Measurements from ENCODE around the gene CLCNKA. TPM values are rescaled to one million over a fixed set of nuclear protein-coding genes. Genes with fewer than 3 reads are reported as not detected.

CLCNKA gene
- total RNA-seq, 4 donors from 2014 or later = 2.9 TPM; not detected in 3

- H3K36me3 ChIP-seq = no peaks in the 10 kb centered on the region
- H3K4me3 ChIP-seq = no peak overlapping the region
- intact Hi-C loops (cut with DNase I; ENCODE audit: low total_unique reads) = no loop called here
- H3K4me1 ChIP-seq = no peaks in the 10 kb centered on the region
- no peak overlapping the region for H3K27ac ChIP-seq
- no peaks in the 10 kb centered on the region for H3K9me3 ChIP-seq
- peak; percentile 56 to 61 for DNase-seq
- H3K27me3 ChIP-seq = no peaks in the 10 kb centered on the region
- TF ChIP-seq CTCF (IDR thresholded peaks at IDR 0.05) (peak; percentile 74 to 86 (median 81)), POLR2A (IDR thresholded peaks at IDR 0.05) (no peak)
Observed at GRCh38 chr1:16082283-16083038, 60.6 kb downstream of the CLCNKA start.

GRCh38 chr1:16083486-16083885, 61.6 kb downstream of the CLCNKA start:
- no peaks in the 10 kb centered on the region for H3K9me3 ChIP-seq
- H3K36me3 ChIP-seq = no peaks in the 10 kb centered on the region
- H3K4me3 ChIP-seq = no peak overlapping the region
- DNase-seq = no peak
- intact Hi-C loops (cut with DNase I; ENCODE audit: low total_unique reads) = no loop called here
- H3K27ac ChIP-seq = no peak overlapping the region
- no peaks in the 10 kb centered on the region for H3K27me3 ChIP-seq
- TF ChIP-seq CTCF (IDR thresholded peaks at IDR 0.05) (no peak), POLR2A (IDR thresholded peaks at IDR 0.05) (no peak)
- H3K4me1 ChIP-seq = no peaks in the 10 kb centered on the region

Small RNAs within 50 kb of the gene (small RNA-seq; reads per million reads assigned to genes)
- gene AL355994.1 = not detected
- gene AL355994.5 = not detected

Other genes with a start within 250 kb of the CLCNKA start
- gene UQCRHL, start 214.4 kb upstream of the CLCNKA start, total RNA-seq = 1 to 10 TPM in 2 of 4 donors, under 1 TPM in 1, not detected in 1; 0.59 to 1.9 (median 1.0) TPM
- gene SPEN, start 174.3 kb upstream of the CLCNKA start, total RNA-seq = 100 to 1,000 TPM in 1 of 4 donors, 10 to 100 TPM in 3; 18.8 to 104 (median 73.8) TPM
- gene ZBTB17, start 45.9 kb upstream of the CLCNKA start, total RNA-seq = 100 to 1,000 TPM in 1 of 4 donors, 10 to 100 TPM in 3; 21.3 to 120 (median 70.0) TPM
- not detected for gene SRARP, start 17.8 kb upstream of the CLCNKA start, total RNA-seq
- gene HSPB7, start 4.0 kb upstream of the CLCNKA start, total RNA-seq = 100 to 1,000 TPM in 1 of 4 donors, 10 to 100 TPM in 2, 1 to 10 TPM in 1; 8.7 to 283 (median 22.6) TPM
- gene CLCNKB, start 21.7 kb downstream of the CLCNKA start, total RNA-seq = 1 to 10 TPM in 2 of 4 donors, under 1 TPM in 1, not detected in 1; 0.41 to 1.9 (median 1.2) TPM
- under 1 TPM in 2 of 4 donors, not detected in 2; 0.28 to 0.85 TPM for gene FAM131C, start 51.6 kb downstream of the CLCNKA start, total RNA-seq
- gene EPHA2, start 134.0 kb downstream of the CLCNKA start, total RNA-seq = 10 to 100 TPM in 2 of 4 donors, 1 to 10 TPM in 2; 2.4 to 32.9 (median 16.3) TPM
- 10 to 100 TPM in 2 of 4 donors, 1 to 10 TPM in 2; 3.6 to 26.8 (median 12.2) TPM for gene ARHGEF19, start 190.6 kb downstream of the CLCNKA start, total RNA-seq
- gene CPLANE2, start 215.1 kb downstream of the CLCNKA start, total RNA-seq = 1 to 10 TPM; 5.1 to 7.4 (median 5.5) TPM